SW480 (cell line): ENCODE results near the gene RALGAPB.
"Not testable (repeated sequence)": the region's sequence is repeated elsewhere in the genome, so short reads cannot be mapped to it uniquely, and the experiment has no call there.

ENCODE experiments used
- DNase-seq: peaks from one replicate; pipeline ENCODE4 v3.0.0-alpha.2; 2016; ENCODE audit warnings: low spot score

The RALGAPB gene

DNA sequence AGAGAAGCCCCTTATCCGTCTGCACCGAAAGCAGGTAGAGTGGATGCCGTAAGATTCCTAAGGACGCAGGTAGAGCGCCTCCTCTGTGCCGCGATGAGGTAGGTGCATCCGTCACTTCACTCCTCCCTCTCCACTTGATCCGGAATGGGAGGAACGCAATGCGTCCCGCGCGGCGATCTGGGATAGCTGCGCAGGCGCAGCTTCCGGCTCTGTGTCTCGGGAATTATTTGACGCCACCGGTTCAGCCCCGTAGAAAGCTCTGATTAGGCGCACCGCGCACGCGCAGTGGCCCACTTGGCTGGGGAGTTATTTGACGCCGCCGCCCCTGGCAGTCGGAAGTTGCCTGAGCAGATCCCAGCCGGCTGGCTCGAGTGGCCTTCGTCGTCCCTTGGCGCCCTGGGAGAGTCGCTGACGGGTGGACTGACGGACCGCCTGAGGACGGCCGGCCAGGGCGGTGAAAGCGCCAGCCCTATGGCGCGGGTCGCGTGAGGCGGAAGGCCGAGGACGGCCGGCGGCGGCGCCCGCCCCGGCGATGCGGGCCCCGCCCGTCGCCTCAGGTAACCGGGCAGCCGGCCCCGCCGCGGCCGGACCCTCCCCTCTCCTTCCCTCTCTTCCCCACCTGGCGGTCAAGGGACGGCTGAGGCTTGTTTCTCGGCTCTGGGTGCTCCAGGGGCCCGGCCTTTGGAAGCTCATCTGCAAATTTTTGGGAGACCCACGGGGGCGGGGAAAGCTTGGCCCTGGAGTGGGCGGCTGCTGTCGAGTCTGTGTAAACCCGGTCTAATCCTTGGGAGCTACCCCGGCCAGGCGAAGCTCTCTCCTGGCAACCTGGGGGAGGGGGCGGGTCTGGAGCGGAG, at the start of gene RALGAPB:
Gene RALGAPB (plus strand): TSS at position 331 of the 854 bp plus-strand sequence. CDS start 15,590 bp downstream, outside the sequence.
- DNase-seq, result peak; percentile 100

DNA sequence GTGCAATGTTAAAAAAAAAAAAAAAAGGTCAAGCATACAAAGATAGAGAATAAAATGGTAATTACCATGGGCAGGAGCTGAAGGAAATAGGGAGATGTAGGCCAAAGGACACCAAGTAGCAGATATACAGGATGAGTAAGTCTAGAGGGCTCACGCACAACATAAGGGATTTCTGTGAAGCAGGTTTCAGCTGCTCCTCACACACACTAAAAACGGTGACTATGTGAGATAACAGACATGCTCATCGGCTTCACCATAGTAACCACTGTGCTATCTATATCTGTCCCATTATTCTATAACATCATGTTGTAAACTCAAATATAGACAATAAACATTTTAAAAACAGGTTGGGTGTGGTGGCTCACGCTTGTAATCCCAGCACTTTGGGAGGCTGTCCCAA, 49.1 kb upstream of the RALGAPB start:
- no peak for DNase-seq

DNA sequence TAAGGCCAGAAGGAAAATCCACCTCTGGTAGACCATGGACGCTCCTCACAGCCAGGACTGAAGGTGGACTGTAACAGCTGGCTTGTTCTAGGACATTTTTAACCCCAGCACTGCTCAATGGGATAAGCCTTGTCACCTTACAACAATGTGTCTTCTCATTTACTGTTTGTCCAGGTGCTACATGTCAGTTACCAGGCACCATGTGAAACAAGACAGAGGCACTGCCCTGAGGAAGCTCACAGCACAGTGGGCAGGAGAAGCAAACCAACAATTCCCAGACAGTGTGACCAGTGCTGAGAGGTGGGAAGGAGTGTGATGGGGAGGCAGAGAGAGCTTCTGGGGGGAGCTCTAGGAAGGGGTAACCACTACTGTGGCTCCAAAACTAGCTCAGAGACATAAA, 48.2 kb upstream of the RALGAPB start:
- no peak for DNase-seq

DNA sequence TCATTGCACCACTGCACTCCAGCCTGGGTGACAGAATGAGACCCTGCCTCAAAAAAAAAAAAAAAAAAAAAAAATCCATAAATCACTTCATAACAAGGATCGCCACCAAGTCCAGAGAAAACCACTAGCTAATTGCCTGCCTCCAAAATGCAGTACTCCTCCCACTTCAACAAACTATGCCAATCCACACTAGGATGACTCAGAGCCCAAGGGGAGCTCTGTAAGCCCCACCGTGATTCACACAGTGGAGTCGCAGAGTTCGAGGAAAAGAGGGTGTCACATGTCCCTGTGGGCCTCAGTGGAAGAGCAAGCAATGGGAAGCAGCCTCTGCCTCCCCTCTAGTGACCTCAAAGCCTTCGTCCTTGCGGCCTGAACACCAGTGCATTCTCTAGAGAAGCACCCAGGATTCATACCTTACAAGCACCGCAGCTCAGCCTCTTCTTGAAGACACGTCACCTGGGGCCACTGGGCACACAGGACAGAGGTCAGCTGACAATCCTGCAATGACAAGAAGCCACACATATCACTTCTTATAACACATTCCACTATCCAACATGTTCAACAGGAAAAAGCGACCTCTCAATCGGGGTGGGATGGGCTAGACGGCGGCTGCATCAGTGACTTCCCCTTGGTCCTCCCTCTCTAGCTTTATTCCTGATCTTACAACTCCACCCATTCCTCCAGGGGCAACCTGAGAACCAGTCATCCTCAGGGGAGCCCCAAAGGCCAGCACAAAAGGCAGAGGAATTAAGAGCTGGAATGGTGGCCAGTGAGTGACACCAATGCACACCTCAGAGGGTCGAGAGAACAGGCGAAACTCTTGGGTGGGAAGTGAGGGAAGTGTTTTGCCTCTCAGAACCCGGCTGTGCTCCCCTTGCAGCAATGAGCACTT, 46.4 kb upstream of the RALGAPB start:
- DNase-seq, result peak; percentile 68

DNA sequence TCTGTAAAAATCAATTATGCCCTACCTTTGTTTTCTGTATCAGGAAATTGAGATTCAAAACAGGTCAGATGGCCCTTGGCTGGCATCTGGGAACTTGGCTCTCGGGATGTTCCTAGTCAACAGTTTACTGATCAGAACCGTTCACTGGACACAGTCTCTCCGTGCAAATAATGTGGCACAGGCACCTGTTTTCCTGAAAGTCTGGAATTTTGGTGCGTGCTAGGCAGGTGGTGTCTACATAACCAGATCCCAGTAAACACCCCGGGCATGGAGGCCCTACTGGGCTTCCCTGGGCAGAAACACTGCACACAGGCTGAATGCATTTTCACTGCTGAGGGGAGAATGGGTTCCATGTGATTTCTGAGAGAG, 45.0 kb upstream of the RALGAPB start:
- no peak for DNase-seq

DNA sequence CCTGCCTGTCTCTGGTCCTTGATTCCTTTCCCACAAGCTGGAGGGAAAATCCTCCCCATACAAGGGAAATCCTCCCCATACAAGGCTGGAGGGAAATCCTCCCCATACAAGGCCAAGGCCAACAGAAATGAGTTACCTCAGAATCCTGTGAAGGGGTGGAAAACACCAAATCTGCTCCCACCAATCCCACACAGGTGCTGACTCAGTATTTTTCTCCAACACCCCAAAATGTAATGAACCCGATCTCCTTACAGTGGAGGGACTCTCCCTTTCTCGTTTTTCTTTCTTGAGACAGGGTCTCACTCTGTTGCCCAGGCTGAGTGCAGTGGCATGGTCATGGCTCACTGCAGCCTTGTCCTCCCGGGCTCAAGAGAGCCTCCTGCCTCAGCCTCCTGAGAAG, 43.8 kb upstream of the RALGAPB start:
- DNase-seq, result no peak

DNA sequence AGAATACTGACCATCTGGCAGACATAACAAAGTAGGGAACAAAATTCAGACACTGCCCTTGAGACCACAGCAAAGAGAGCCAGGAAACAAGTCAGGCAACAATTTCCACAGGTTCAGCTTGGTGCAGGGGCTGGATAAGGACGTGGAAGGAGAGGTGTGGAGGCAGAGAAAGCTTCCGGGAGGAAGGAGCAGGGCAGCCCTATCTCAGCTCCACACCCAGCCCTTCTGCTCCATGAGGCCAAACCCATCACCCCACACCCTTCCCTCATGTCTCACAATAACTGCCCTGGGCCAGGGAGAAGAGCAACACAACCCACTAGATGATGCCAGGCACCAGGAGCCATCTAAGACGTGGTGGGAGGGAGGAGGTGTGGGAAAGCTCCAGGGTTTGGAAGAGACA, 43.3 kb upstream of the RALGAPB start:
- no peak for DNase-seq

DNA sequence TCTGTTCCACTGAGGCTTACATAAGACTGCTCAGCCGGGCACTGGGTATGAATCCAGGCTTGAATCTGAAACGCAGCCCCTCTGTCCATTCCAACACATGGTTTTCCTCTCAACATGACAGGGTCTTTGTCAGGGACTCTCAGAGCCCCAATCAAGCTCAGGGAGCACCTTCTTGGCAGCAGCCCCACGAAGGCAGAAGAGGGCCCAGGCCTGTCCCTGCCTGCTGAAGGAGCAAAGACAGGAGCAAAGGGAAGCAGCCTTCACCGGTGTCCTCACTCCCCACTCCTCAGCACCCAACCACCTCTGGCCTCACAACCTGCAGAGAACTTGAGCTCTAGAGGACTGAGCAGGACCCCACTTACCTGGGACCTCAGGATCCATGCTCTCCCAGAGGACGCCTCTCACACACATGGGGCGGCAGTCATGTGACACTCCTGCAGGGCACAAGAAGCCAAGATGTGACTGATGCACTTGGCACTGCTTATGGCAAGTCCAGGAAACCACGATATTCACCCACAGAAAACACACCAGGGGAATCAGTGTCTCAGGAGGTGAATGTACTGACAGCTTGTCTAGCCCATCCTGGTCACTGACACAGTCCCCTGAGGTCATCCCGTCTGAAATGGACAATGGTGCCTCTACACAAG, 41.8 kb upstream of the RALGAPB start:
- DNase-seq, result no peak

DNA sequence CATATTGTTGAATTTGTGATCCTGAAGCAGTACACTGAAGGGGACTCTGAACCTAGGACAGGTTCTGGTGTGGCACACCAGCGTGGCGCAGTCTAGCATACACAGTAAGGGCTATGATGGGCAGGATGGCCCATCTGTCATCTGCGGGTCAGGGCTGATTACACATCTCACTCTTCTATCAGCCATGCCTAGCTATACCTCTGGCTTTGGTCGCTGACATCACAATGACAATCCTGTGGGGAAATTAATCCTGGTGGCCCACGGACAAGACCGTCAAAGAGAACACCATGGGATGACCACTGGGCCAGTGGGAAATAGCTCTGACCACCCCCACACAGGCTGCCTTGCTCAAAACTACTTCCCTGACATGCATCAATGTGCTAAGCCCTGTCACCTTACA, 40.4 kb upstream of the RALGAPB start:
- no peak for DNase-seq

DNA sequence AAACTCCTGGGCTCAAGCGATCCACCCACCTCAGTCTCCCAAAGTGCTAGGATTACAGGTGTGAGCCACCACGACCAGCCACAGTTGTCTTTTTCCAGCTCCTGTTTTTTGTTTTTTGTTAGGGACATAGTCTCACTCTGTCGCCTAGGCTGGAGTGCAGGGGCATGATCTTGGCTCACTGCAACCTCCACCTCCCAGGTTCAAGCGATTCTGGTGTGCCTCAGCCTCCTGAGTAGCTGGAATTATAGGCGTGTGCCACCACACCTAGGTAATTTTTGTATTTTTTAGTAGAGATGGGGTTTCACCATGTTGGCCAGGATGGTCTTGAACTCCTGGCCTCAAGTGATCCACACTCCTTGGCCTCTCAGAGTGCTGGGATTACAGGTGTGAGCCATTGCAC, 39.8 kb upstream of the RALGAPB start:
- not testable (repeated sequence) for DNase-seq

DNA sequence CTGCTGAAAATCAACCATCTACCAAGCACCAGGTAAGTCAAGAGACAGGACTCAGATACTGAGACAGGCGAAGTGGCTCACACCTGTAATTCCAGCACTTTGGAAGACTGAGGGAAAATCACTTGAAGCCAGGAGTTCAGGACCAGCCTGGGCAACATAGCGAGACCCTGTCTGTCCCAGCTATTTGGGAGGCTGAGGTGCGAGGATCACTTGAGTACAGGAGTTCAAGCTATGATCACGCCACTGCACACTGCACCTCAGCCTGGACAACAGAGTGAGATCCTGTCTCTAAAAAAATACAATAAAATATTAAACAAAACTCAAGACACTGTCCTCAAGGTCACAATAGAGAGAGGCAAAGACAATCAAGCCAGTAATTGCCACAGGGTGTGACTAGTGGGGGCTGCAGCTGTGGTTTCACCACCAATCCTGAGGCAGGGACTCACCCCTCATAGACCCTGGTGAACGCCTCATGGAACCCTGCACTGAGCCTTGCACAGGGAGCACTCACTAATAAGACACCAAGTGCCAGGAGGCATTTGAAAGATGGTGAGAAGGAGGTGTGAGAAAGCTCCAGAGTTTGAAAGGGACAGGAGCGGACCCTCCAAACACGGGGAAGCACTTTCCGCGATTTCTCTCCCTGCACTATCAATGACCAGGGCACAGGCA, 39.2 kb upstream of the RALGAPB start:
- DNase-seq, result no peak

DNA sequence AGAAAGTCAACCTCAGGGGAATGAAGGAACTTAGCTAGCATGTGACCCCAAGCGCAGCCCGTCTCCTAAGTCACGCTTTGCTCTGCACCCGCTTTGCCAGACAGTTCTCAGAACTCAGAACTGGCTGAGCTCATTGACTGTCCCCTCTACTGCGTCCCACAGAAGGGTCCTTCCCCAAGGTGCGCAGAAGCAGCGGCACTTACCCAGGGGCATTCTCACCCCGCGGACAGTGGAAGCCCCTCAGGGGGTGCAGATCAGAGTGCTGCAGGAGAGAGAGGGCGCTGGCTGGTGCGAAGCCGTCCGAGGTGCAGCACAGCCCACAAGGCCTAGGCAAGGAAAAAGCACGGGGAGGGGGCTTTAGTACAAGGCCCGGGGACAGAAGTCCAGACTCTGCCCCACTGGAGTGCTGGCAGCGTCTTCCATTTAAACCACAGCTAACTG, 38.3 kb upstream of the RALGAPB start:
- DNase-seq, result peak; percentile 29

DNA sequence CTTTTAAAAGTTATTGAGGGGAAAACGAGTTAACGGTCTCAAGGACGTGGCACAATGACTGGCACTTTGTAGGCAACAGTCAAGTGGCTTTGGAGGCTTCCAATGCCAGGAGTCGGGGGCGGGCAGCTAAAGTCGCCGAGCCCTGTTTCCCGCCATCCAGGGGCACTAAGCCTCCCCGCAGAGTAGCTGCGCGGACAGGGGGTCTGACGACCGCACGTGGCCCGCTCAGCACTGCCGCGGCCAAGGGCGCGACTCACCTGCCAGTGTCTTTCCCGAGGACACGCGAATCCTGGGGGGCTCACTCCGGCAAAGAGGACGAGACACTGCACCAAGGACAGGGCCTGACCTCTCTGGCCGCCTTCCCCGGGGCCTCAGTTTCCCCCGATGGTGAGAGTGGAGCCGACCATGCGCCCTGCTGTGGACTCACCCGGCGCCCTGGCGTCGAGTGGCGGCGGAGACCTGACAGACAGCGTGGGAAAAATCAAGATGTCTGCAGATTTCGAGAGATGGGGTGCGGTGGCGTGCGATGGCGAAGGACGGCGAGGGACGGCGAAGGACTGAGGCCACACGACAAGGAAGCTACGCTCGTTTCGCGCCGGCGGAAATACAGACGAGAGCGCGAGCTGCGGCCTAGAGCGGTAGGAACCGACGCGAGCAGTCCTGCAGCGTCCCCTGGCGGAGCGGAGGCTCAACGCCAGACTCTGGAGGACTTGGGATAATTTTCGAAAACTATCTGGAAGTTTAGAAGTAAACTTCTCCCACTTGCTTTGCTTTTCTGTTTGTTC, 37.7 kb upstream of the RALGAPB start, which contains the start of gene SNHG17:
Gene SNHG17 (minus strand): TSS at position 559 of the 785 bp plus-strand sequence.
- DNase-seq, result peak; percentile 97

DNA sequence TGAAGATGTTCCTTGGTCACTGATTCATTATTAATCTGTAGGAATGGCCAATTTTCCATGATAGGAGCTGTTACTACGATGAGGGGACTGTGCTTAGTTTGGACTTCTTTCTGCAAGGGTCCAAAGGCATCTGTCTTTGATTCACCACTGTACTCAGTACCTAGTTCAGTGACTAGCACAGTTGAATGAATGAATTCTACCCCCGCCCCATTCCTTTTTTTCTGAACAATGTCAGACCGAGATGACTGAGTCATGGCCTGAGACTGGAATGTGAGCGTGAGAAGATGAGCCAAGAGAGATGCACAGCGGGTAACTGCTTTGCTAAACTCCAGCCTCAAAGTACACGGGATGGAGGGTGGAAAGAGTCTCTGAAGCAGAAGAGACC, 37.1 kb upstream of the RALGAPB start:
- DNase-seq, result no peak

DNA sequence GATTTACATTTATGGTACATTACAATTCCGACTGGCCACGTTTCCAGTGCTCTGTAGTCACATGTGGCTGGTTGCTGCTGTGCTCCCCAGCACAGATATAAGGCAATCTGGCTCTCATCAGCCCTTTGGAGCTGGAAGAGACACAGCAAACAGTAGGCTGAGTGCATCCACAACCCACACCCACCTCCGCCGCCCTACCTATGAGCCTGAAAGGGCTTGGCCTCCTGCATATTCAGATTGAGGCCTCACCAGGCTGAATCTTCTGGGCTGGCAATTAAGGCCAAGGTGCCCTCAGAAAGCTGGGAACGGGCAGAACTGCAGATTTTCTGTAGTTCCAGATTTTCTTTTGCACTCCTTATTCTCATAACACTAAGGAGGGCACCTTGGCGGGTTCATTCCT, 34.8 kb upstream of the RALGAPB start:
- no peak for DNase-seq

DNA sequence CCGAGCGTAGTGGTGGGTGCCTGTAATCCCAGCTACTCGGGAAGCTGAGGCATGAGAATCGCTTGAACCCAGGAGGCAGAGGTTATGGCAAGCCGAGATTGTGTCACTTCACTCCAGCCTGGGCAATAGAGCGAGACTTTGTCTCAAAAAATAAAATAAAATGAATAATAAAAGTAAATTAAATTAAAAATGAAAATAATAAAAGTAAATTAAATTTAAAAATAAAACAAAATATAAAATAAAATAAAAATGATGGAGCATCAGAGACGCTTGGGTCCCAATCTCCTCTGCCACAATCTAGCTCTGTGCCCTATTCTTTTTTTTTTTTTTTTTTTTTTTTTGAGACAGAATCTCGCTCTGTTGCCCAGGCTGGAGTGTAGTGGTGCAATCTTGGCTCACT, 31.5 kb upstream of the RALGAPB start:
- DNase-seq, result not testable (repeated sequence)

DNA sequence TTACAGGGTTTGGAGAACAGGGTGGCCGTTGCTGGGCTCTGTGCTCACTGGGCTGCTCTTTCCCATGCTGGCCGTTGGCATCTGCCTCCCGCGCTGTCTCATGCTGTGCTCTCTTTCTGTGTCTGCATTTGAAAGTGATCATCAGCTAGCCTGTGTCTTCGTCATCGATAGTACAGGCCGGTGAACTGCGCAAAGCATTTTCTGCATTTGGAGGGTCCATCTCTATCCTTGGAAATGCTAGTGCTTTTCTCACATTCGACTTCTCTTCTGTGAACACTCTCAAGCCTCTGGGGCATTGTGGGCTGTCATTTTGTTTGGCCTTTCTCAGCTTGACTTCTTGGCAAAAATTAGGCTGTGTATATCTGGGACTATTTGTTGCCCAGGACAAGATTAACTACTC, 30.7 kb upstream of the RALGAPB start:
- DNase-seq, result no peak

DNA sequence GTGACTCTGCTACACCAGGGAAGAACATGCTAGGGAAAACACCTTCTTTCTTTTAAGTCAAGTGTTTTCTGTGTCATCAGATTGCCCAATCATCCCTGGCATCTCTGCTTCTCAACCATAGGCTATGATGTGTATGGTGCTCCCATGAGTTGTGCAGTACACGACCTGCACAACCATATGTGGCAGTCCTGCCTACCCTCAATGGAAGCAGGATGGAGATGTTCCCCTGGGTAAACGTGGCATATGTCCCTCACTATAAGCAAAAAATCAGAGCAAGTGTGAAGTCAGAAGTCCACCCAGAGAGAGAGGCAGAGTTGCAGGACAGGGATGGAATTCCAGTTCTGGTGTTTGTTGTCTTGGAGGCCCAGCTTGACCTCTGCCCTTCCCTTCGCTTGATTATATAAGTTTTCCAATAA, 27.3 kb upstream of the RALGAPB start:
- DNase-seq, result no peak

DNA sequence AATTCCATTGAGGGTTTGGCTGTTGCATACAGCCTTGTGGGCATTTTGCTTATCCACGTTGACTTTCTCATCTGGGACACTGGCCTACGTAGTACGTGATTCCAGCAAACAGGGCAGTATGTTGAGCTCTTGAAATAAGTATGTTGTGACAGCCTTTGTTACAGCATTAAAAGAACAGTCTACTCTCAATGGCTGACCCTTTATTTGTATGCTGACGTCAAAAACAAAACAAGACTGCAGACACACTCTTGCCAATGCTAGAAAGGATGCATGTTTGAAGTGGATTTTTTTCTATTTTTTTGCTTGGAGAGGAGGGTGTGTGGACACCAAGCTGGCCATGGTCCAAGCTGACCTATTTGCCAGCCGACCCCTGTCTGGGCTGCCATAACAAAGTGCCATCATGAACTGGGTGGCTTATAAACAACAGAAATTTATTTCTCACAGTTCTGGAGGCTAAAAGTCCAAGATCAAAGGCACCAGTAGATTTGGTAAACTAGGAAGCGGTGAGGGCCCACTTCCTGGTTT, 26.7 kb upstream of the RALGAPB start:
- no peak for DNase-seq

DNA sequence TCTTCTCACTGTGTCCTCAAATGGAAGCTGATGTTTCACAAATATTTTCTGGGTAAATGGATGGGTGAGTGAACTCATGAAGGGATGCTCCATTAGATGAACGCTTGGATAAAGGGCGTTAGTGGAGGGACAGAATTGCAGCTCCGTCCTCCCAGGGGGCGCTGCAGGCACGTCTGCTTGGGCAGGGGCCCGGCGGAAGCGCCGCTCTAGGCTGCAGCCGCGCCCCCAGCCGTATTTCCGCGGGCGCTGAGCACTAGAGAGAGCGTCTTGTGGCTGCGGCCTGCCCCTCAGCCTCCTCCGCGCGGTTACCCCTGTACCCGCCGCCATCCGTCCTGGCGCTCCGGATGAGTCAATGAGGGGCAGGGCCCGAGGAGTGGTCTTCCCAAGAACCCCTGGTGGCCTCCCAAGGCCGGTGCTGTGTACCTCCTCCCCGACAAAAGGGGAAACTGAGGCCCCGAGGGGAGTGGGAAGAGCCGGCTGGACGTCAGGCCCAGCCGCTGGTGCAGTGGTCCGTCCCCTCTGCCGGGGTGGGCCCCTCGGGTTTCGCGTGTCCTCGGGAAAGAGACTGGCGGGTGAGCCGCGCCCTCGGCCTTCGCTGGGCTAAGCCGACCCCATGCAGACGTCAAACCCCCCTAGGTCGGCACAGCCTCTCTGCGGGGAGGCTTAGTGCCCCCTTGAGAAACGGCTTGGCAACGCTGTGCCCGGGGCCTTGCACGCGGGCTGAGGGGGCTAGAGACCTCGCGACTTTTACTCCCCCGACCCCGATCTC, 26.0 kb upstream of the RALGAPB start:
- DNase-seq, result peak; percentile 95
